Natural killer cell (primary cell): ENCODE results near the gene KCTD3. TPM values are rescaled to one million over a fixed set of nuclear protein-coding genes. Genes with fewer than 3 reads are reported as not detected.

Source experiments
- ATAC-seq, 3 donors: fragments of 150-1000 bp in 2 of 3; fragments of 200-7000 bp in 1 of 3; cut with Tn5 transposase; 1 replicate in 1 of 3; 2 replicates in 2 of 3; pipeline ENCODE4 v1.10.0; 2021; ENCODE audit warnings: mild to moderate bottlenecking in 2 of 3, moderate library complexity in 2 of 3
- DNase-seq, 2 donors: peaks; one replicate each; pipeline versions ENCODE4 v3.0.0 to v3.0.0-alpha.2; 2013 to 2021; ENCODE audit warnings: mixed read lengths in 1 of 2
- H3K27ac ChIP-seq: one replicate; pipeline ENCODE4 v1.5.1; 2013; ENCODE audit warnings: mild to moderate bottlenecking, low read length
- H3K27me3 ChIP-seq: one replicate; pipeline ENCODE4 v1.6.1; 2013; ENCODE audit warnings: low read length; ENCODE audit not compliant: control insufficient read depth, insufficient read depth
- H3K36me3 ChIP-seq: one replicate; pipeline ENCODE4 v1.6.1; 2013; ENCODE audit warnings: low read length; ENCODE audit not compliant: control insufficient read depth, insufficient read depth
- H3K4me1 ChIP-seq: one replicate; pipeline ENCODE4 v1.6.1; 2013; ENCODE audit warnings: low read length; ENCODE audit not compliant: control insufficient read depth, insufficient read depth
- H3K4me3 ChIP-seq: one replicate; pipeline ENCODE4 v1.5.1; 2013; ENCODE audit warnings: low read length
- H3K9me3 ChIP-seq: one replicate; pipeline ENCODE4 v1.6.1; 2013; ENCODE audit warnings: low read length; ENCODE audit not compliant: control insufficient read depth, insufficient read depth
- H3K27ac Mint-ChIP-seq, 2 donors: one replicate each; pipeline ENCODE4 v1.8.0; 2022; ENCODE audit warnings: mild to moderate bottlenecking in 2 of 2, mixed read lengths in 2 of 2, moderate library complexity in 1 of 2
- H3K27me3 Mint-ChIP-seq, 2 donors: one replicate each; pipeline ENCODE4 v1.8.0; 2022; ENCODE audit warnings: low read depth in 2 of 2, mixed read lengths in 2 of 2
- H3K36me3 Mint-ChIP-seq: one replicate; pipeline ENCODE4 v1.8.0; 2022; ENCODE audit warnings: mixed read lengths
- H3K4me1 Mint-ChIP-seq, 2 donors: one replicate each; pipeline ENCODE4 v1.8.0; 2022; ENCODE audit warnings: mixed read lengths in 2 of 2
- H3K4me3 Mint-ChIP-seq: one replicate; pipeline ENCODE4 v1.8.0; 2022; ENCODE audit warnings: mild to moderate bottlenecking, moderate library complexity, mixed read lengths
- H3K9me3 Mint-ChIP-seq, 2 donors: one replicate each; pipeline ENCODE4 v1.8.0; 2022; ENCODE audit warnings: mixed read lengths in 2 of 2
- WGBS: methylation state at CpG from one replicate; pipeline ENCODE4 v1.1.7; 2013; ENCODE audit warnings: missing lambda C conversion rate; ENCODE audit not compliant: insufficient coverage; 5-methylcytosine and 5-hydroxymethylcytosine counted together
- intact Hi-C: fragments of 100-400 bp; cut with micrococcal nuclease; formaldehyde crosslinking; loops from one replicate; pipeline ENCODE4 v1.14.2; 2022
- total RNA-seq, 4 donors: library from RNA; stranded (reverse); fragments of 120-200 nt in 1 of 4; gene quantifications; one replicate each; pipeline versions ENCODE4 v1.2.3 to v1.2.4, GENCODE V29; 2013 to 2022
- TF ChIP-seq, protein P1 (sequence below): fragments of 200-600 bp; IDR thresholded peaks from one replicate; pipeline ENCODE4 v1.8.0; 2022; ENCODE audit warnings: antibody characterized with exemption

Gene KCTD3
- total RNA-seq, 3 donors from 2014 or later (not counting 1 experiment from before 2014, with no cell fraction given) = 2.1 to 4.5 (median 3.1) TPM

DNA sequence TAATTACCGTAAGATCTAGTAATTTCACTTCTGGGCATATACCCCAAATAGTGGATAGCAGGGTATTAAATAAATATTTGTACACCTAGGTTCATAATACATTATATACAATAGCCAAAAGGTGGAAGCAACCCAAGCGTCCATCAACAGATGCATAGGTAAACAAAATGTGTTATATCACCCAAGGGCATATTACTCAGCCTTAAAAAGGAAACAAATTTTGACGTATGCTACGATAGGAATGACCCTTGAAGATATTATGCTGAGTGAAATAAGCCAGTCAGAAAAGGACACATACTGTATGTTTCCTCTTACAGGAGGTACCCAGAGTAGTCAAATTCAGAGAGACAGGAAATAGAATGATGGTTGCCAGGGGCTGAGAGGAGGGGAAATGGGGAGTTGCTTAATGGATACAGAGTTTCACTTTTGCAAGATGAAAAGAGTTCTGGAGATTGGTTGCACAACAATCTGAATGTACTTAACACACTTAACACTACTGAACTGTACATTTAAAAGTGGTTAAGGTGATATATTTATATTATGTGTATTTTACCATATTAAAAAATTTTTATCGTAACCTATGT lies 36.6 kb upstream of the KCTD3 start:
- H3K27me3 Mint-ChIP-seq = no peaks in the 10 kb centered on the region

DNA sequence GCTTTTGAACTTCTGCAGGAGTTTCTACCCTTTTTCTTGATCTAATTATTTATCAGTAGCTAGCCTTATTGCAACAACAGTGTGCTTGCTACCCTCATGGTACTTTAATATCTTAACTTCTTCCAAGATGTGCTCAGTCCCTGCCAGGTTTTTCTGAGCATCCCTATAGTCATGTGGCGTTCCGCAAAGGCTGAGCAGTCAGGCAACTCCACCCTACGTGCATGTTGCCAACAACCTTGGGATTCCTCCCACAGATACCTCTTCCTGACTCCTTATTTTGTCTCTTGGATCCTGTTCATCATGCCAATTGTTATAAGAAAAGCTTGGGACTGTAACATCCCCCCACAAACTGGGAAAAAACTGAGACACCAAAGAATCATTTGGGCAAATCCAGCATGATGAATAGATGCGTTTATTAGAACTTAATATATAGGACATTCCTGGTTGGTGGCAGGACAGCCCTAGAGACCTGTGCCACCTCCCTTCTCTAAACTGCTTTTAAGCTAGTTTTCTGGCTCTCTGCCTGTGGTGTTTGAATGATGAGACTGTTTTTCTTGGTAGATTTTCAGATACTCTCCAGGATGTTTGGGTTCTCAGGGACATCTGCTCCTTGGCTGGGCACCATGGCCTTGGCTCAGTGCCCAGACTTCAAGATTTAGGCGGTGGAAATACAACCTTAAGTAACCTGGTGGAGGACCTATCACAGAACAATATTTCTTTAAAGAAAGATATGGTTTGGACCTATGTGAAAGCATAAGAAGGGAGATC lies 27.1 kb upstream of the KCTD3 start:
- no peak overlapping the region for H3K4me3 Mint-ChIP-seq
- no peak for DNase-seq
- WGBS = 74% methylated on average over 5 of the region's 5 CpGs
- no peaks in the 10 kb centered on the region for H3K27me3 Mint-ChIP-seq
- H3K27ac Mint-ChIP-seq = no peak overlapping the region
- Histone ChIP-seq H3K4me3 (no peak overlapping the region), H3K4me1 (no peaks in the 10 kb centered on the region), H3K36me3 (no peaks in the 10 kb centered on the region), H3K9me3 (no peaks in the 10 kb centered on the region), H3K27ac (no peak overlapping the region), H3K27me3 (no peaks in the 10 kb centered on the region)
- peaks cover 0 to 8% of the 10 kb centered on the region in 2 donors for H3K4me1 Mint-ChIP-seq
- no peak for ATAC-seq
- peaks cover 2% of the 10 kb centered on the region in 2 donors for H3K9me3 Mint-ChIP-seq
- TF ChIP-seq, protein P1, sequence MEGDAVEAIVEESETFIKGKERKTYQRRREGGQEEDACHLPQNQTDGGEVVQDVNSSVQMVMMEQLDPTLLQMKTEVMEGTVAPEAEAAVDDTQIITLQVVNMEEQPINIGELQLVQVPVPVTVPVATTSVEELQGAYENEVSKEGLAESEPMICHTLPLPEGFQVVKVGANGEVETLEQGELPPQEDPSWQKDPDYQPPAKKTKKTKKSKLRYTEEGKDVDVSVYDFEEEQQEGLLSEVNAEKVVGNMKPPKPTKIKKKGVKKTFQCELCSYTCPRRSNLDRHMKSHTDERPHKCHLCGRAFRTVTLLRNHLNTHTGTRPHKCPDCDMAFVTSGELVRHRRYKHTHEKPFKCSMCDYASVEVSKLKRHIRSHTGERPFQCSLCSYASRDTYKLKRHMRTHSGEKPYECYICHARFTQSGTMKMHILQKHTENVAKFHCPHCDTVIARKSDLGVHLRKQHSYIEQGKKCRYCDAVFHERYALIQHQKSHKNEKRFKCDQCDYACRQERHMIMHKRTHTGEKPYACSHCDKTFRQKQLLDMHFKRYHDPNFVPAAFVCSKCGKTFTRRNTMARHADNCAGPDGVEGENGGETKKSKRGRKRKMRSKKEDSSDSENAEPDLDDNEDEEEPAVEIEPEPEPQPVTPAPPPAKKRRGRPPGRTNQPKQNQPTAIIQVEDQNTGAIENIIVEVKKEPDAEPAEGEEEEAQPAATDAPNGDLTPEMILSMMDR = no peak
- H3K36me3 Mint-ChIP-seq = no peaks in the 10 kb centered on the region
- intact Hi-C loops = no loop called here

More for the DNA sequence above, 36.6 kb upstream of the KCTD3 start:
- Histone ChIP-seq H3K27ac (no peak overlapping the region), H3K27me3 (no peaks in the 10 kb centered on the region), H3K4me1 (no peaks in the 10 kb centered on the region), H3K36me3 (no peaks in the 10 kb centered on the region), H3K4me3 (no peak overlapping the region), H3K9me3 (no peaks in the 10 kb centered on the region)
- H3K4me1 Mint-ChIP-seq = no peaks in the 10 kb centered on the region
- H3K9me3 Mint-ChIP-seq = no peaks in the 10 kb centered on the region
- H3K36me3 Mint-ChIP-seq = no peaks in the 10 kb centered on the region
- DNase-seq (no peak), ATAC-seq (no peak)
- TF ChIP-seq, protein P1 = no peak
- H3K27ac Mint-ChIP-seq = no peak overlapping the region
- no peak overlapping the region for H3K4me3 Mint-ChIP-seq
- intact Hi-C loops = no loop called here
- 96% methylated on average over 2 of the region's 5 CpGs for WGBS

DNA sequence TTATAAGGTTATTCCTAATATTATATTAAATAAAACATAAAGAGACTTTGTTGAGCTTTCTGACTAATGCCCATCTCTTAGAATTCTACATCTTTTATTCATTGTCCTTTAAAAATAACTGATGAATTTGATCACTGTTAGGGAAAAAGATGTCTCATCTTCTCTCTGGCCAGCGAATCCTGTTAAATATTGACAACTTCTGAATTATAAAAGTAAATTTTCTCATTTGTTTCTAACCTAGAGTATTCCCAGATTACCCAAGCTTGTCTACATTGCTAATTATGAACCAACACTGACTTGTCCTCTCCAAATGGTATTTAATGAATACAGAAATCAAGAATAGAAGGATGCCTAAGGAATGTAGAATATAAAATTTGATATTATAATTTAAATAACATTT lies 24.8 kb upstream of the KCTD3 start:
- TF ChIP-seq, protein P1 = no peak
- Mint-ChIP-seq H3K27me3 (no peaks in the 10 kb centered on the region), H3K27ac (peak overlapping the region in 1 of 2 donors; percentile 27), H3K9me3 (peaks cover 2% of the 10 kb centered on the region in 2 donors), H3K36me3 (no peaks in the 10 kb centered on the region), H3K4me3 (no peak overlapping the region), H3K4me1 (peaks cover 0 to 8% of the 10 kb centered on the region in 2 donors)
- Histone ChIP-seq H3K4me1 (no peaks in the 10 kb centered on the region), H3K27me3 (no peaks in the 10 kb centered on the region), H3K9me3 (no peaks in the 10 kb centered on the region), H3K36me3 (no peaks in the 10 kb centered on the region), H3K4me3 (no peak overlapping the region), H3K27ac (no peak overlapping the region)
- DNase-seq = no peak
- ATAC-seq = no peak
- WGBS = 40% methylated on average over 1 of the region's 1 CpG
- intact Hi-C loops = no loop called here
